Subcutaneous abdominal adipose tissue (tissue), 5 donors: Measurements from ENCODE around the gene SAC3D1.
"Not testable (repeated sequence)": the region's sequence is repeated elsewhere in the genome, so short reads cannot be mapped to it uniquely, and the experiment has no call there.

ENCODE experiments used
- H3K27ac ChIP-seq: one replicate; pipeline ENCODE4 v1.7.0; 2013; ENCODE audit warnings: low read depth, mild to moderate bottlenecking, inconsistent platforms, low read length, moderate library complexity
- H3K27me3 ChIP-seq, 5 donors: one replicate each; pipeline ENCODE4 v1.7.0; 2013; ENCODE audit warnings: low read length in 5 of 5, inconsistent platforms in 1 of 5; ENCODE audit not compliant: control insufficient read depth in 5 of 5, insufficient read depth in 4 of 5
- H3K36me3 ChIP-seq, 5 donors: one replicate each; pipeline ENCODE4 v1.7.0; 2013; ENCODE audit warnings: low read length in 5 of 5; ENCODE audit not compliant: control insufficient read depth in 5 of 5, insufficient read depth in 5 of 5
- H3K4me1 ChIP-seq, 5 donors: one replicate each; pipeline ENCODE4 v1.7.0; 2013; ENCODE audit warnings: low read length in 5 of 5, mild to moderate bottlenecking in 3 of 5, moderate library complexity in 1 of 5; ENCODE audit not compliant: control insufficient read depth in 5 of 5, insufficient read depth in 5 of 5
- H3K4me3 ChIP-seq, 5 donors: one replicate each; pipeline ENCODE4 v1.7.0; 2013; ENCODE audit warnings: low read length in 5 of 5, low read depth in 1 of 5
- H3K9ac ChIP-seq, 5 donors: one replicate each; pipeline ENCODE4 v1.7.0; 2013; ENCODE audit warnings: low read length in 5 of 5, mild to moderate bottlenecking in 4 of 5, moderate library complexity in 3 of 5
- H3K9me3 ChIP-seq, 5 donors: one replicate each; pipeline ENCODE4 v1.7.0; 2013; ENCODE audit warnings: low read length in 5 of 5; ENCODE audit not compliant: control insufficient read depth in 5 of 5
- donor health status: healthy.
- donor health status: healthy.
- donor health status: healthy.
- donor health status: healthy.
- donor health status: healthy.

The SAC3D1 gene

GRCh38 chr11:65003968-65004367, 37.0 kb upstream of the SAC3D1 start:
- not testable (repeated sequence) for H3K36me3 ChIP-seq, H3K4me1 ChIP-seq, H3K9me3 ChIP-seq, H3K4me3 ChIP-seq, H3K9ac ChIP-seq, H3K27me3 ChIP-seq, H3K27ac ChIP-seq

GRCh38 chr11:65008016-65008415, 33.0 kb upstream of the SAC3D1 start:
- Histone ChIP-seq H3K9me3 (no peaks in the 10 kb centered on the region), H3K9ac (no peak overlapping the region), H3K27ac (no peak overlapping the region), H3K4me3 (no peak overlapping the region), H3K27me3 (no peaks in the 10 kb centered on the region), H3K4me1 (peaks cover under 1 to 3% (median 2%) of the 10 kb centered on the region in 5 donors), H3K36me3 (no peaks in the 10 kb centered on the region)

- Histone ChIP-seq H3K36me3 (no peaks in the 10 kb centered on the region), H3K9me3 (no peaks in the 10 kb centered on the region), H3K9ac (no peak overlapping the region), H3K27me3 (no peaks in the 10 kb centered on the region), H3K4me3 (no peak overlapping the region), H3K27ac (no peak overlapping the region), H3K4me1 (peaks cover 3 to 11% (median 9%) of the 10 kb centered on the region in 5 donors)
Measured at GRCh38 chr11:65008873-65009272, 32.1 kb upstream of the SAC3D1 start.

- H3K9me3 ChIP-seq = no peaks in the 10 kb centered on the region
- peaks cover 3 to 31% (median 19%) of the 10 kb centered on the region in 5 donors for H3K4me1 ChIP-seq
- no peaks in the 10 kb centered on the region for H3K27me3 ChIP-seq
- peak overlapping the region; percentile 96 for H3K27ac ChIP-seq
- H3K9ac ChIP-seq = peak overlapping the region; percentile 38 to 96 (median 93)
- peaks cover 0 to 7% (median 2%) of the 10 kb centered on the region in 5 donors for H3K36me3 ChIP-seq
- peak overlapping the region; percentile 69 to 93 (median 86) for H3K4me3 ChIP-seq
Measured at GRCh38 chr11:65013130-65013887, 27.7 kb upstream of the SAC3D1 start.

- Histone ChIP-seq H3K4me1 (peaks cover 3 to 31% (median 19%) of the 10 kb centered on the region in 5 donors), H3K9ac (peak within 1 kb of the TSS; percentile 38 to 96 (median 93)), H3K4me3 (peak within 1 kb of the TSS; percentile 69 to 93 (median 86)), H3K36me3 (peaks cover 0 to 13% (median 8%) of the 10 kb centered on the region in 5 donors), H3K27ac (peak within 1 kb of the TSS; percentile 96), H3K9me3 (no peaks in the 10 kb centered on the region), H3K27me3 (no peaks in the 10 kb centered on the region)
Measured at GRCh38 chr11:65013888-65014725, 26.9 kb upstream of the SAC3D1 start, which contains the start of gene ARL2. TSS of gene ARL2 (plus strand) at chr11:65014160. CDS start at chr11:65014208, 48 bp downstream.

GRCh38 chr11:65014726-65015227, 26.2 kb upstream of the SAC3D1 start:
- peak overlapping the region in 4 of 5 donors; percentile 84 to 96 (median 94) for H3K9ac ChIP-seq
- peaks cover 3 to 31% (median 19%) of the 10 kb centered on the region in 5 donors for H3K4me1 ChIP-seq
- H3K4me3 ChIP-seq = peak overlapping the region; percentile 40 to 93 (median 86)
- H3K9me3 ChIP-seq = no peaks in the 10 kb centered on the region
- no peaks in the 10 kb centered on the region for H3K27me3 ChIP-seq
- H3K36me3 ChIP-seq = peaks cover 0 to 16% (median 10%) of the 10 kb centered on the region in 5 donors
- peak overlapping the region; percentile 96 for H3K27ac ChIP-seq

GRCh38 chr11:65016705-65017104, 24.3 kb upstream of the SAC3D1 start:
- H3K36me3 ChIP-seq = peaks cover 0 to 30% (median 20%) of the 10 kb centered on the region in 5 donors
- H3K9me3 ChIP-seq = no peaks in the 10 kb centered on the region
- H3K4me1 ChIP-seq = peaks cover 3 to 31% (median 19%) of the 10 kb centered on the region in 5 donors
- H3K4me3 ChIP-seq = no peak overlapping the region
- H3K27me3 ChIP-seq = no peaks in the 10 kb centered on the region
- no peak overlapping the region for H3K27ac ChIP-seq
- H3K9ac ChIP-seq = no peak overlapping the region

GRCh38 chr11:65017937-65018336, 23.1 kb upstream of the SAC3D1 start:
- peaks cover 0 to 39% (median 28%) of the 10 kb centered on the region in 5 donors for H3K36me3 ChIP-seq
- H3K27me3 ChIP-seq = no peaks in the 10 kb centered on the region
- no peaks in the 10 kb centered on the region for H3K9me3 ChIP-seq

GRCh38 chr11:65019824-65020223, 21.2 kb upstream of the SAC3D1 start:
- Histone ChIP-seq H3K9ac (peak overlapping the region in 1 of 5 donors; percentile 26), H3K4me1 (peaks cover 0 to 13% (median 5%) of the 10 kb centered on the region in 5 donors), H3K4me3 (no peak overlapping the region), H3K27me3 (no peaks in the 10 kb centered on the region), H3K36me3 (peaks cover 0 to 39% (median 28%) of the 10 kb centered on the region in 5 donors), H3K27ac (no peak overlapping the region), H3K9me3 (no peaks in the 10 kb centered on the region)

More at GRCh38 chr11:65017937-65018336, 23.1 kb upstream of the SAC3D1 start:
- peaks cover 3 to 30% (median 18%) of the 10 kb centered on the region in 5 donors for H3K4me1 ChIP-seq
- H3K27ac ChIP-seq = no peak overlapping the region
- no peak overlapping the region for H3K9ac ChIP-seq
- H3K4me3 ChIP-seq = no peak overlapping the region
